GM12891 (cell line): ENCODE measurements around the gene PKD1L1.

Experiments
- POLR2A ChIP-seq: IDR thresholded peaks from 2 replicates; pipeline ENCODE4 v1.6.1; 2011; ENCODE audit warnings: low read depth, low read length, control low read depth
- POLR2AphosphoS5 ChIP-seq: IDR thresholded peaks from 2 replicates; pipeline ENCODE4 v1.6.1; 2011; ENCODE audit warnings: low read depth, low read length, control low read depth
- SPI1 ChIP-seq: IDR thresholded peaks from 2 replicates; pipeline ENCODE4 v1.6.1; 2011; ENCODE audit warnings: low read depth, low read length, control low read depth
- TAF1 ChIP-seq: IDR thresholded peaks from 2 replicates; pipeline ENCODE4 v1.6.1; 2011; ENCODE audit warnings: low read depth, low read length, control low read depth

- TF ChIP-seq POLR2A (no peak), TAF1 (no peak), SPI1 (no peak), POLR2AphosphoS5 (no peak)
Measured at GRCh38 chr7:47746468-47746867, 201.8 kb downstream of the PKD1L1 start.
